HG02870 (cell line): Measurements from ENCODE around the gene OSGEP.

Experiments
- ATAC-seq: cut with Tn5 transposase; IDR thresholded peaks from one replicate; pipeline ENCODE4 v1.9.1; 2021; ENCODE audit warnings: mild to moderate bottlenecking, moderate library complexity; ENCODE audit not compliant: unreplicated experiment

OSGEP gene

GRCh38 chr14:20400965-20401593, 53.5 kb downstream of the OSGEP start:
- ATAC-seq = no peak

DNA sequence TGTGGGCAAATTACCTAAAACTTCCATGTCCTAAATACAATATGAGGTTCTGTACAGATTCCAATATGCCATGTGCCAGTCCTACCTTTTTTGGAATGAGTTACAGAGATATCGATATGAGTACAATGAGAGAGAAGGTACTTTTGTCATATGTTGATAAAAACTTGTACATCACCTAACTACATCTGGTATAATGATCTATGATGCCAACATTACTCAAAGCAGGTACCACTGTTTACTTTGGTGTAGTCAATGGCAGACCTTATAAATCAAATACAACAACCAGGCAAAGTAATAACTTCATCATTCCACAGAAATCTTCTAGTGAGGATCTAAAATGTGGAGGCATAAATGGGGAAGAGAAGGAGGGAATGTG, 54.0 kb downstream of the OSGEP start:
- ATAC-seq = no peak

GRCh38 chr14:20397511-20397910, 57.1 kb downstream of the OSGEP start:
- ATAC-seq = no peak
